Measurements from ENCODE around the gene PTPRK. TPM values are rescaled to one million over a fixed set of nuclear protein-coding genes. Genes with fewer than 3 reads are reported as not detected.

PTPRK gene
- total and polyA plus RNA-seq, 2 of the 8 experiments (the other 6 are each of a cell fraction or from before 2014, with no cell fraction given): 11.4 to 47.3 TPM

DNA sequence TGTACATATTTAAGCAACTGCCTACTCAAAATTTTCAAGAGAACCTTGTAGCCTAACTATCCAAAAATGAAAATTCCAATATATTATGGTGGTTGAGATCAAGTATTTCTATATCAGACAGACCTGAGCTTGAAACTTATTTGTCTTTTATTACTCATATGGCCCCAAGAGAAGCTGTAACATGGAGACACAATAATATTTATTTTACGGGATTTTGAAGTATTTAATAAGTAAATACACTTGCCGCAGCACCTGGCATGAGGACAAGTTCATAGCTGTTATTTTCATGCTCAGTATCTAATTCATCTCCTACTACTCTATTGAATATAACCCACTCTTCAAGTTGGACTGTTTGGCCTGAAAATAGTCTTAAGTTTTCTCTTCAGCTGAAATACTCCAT lies 28.0 kb downstream of the PTPRK start (continued):
- TF ChIP-seq RAD21 (IDR thresholded peaks at IDR 0.05 in 1 of 2, conservative IDR thresholded peaks at IDR 0.05 in 1 of 2; ENCODE audit: low read depth in 2 of 2, low read length in 2 of 2) (no peak), ASH2L (IDR thresholded peaks at IDR 0.05; ENCODE audit: low read length) (no peak), POLR2AphosphoS5 (IDR thresholded peaks at IDR 0.05; ENCODE audit: low read depth, low read length) (no peak), ATF3 (IDR thresholded peaks at IDR 0.05; ENCODE audit: insufficient read depth, low read depth, low read length) (no peak), EGR1 (IDR thresholded peaks at IDR 0.05; ENCODE audit: borderline replicate concordance, low read depth, low read length) (no peak), SP4 (IDR thresholded peaks at IDR 0.05; ENCODE audit: low read length) (no peak), SUZ12 (IDR thresholded peaks at IDR 0.05; ENCODE audit: low read length) (no peak)
- TF ChIP-seq, protein P1, sequence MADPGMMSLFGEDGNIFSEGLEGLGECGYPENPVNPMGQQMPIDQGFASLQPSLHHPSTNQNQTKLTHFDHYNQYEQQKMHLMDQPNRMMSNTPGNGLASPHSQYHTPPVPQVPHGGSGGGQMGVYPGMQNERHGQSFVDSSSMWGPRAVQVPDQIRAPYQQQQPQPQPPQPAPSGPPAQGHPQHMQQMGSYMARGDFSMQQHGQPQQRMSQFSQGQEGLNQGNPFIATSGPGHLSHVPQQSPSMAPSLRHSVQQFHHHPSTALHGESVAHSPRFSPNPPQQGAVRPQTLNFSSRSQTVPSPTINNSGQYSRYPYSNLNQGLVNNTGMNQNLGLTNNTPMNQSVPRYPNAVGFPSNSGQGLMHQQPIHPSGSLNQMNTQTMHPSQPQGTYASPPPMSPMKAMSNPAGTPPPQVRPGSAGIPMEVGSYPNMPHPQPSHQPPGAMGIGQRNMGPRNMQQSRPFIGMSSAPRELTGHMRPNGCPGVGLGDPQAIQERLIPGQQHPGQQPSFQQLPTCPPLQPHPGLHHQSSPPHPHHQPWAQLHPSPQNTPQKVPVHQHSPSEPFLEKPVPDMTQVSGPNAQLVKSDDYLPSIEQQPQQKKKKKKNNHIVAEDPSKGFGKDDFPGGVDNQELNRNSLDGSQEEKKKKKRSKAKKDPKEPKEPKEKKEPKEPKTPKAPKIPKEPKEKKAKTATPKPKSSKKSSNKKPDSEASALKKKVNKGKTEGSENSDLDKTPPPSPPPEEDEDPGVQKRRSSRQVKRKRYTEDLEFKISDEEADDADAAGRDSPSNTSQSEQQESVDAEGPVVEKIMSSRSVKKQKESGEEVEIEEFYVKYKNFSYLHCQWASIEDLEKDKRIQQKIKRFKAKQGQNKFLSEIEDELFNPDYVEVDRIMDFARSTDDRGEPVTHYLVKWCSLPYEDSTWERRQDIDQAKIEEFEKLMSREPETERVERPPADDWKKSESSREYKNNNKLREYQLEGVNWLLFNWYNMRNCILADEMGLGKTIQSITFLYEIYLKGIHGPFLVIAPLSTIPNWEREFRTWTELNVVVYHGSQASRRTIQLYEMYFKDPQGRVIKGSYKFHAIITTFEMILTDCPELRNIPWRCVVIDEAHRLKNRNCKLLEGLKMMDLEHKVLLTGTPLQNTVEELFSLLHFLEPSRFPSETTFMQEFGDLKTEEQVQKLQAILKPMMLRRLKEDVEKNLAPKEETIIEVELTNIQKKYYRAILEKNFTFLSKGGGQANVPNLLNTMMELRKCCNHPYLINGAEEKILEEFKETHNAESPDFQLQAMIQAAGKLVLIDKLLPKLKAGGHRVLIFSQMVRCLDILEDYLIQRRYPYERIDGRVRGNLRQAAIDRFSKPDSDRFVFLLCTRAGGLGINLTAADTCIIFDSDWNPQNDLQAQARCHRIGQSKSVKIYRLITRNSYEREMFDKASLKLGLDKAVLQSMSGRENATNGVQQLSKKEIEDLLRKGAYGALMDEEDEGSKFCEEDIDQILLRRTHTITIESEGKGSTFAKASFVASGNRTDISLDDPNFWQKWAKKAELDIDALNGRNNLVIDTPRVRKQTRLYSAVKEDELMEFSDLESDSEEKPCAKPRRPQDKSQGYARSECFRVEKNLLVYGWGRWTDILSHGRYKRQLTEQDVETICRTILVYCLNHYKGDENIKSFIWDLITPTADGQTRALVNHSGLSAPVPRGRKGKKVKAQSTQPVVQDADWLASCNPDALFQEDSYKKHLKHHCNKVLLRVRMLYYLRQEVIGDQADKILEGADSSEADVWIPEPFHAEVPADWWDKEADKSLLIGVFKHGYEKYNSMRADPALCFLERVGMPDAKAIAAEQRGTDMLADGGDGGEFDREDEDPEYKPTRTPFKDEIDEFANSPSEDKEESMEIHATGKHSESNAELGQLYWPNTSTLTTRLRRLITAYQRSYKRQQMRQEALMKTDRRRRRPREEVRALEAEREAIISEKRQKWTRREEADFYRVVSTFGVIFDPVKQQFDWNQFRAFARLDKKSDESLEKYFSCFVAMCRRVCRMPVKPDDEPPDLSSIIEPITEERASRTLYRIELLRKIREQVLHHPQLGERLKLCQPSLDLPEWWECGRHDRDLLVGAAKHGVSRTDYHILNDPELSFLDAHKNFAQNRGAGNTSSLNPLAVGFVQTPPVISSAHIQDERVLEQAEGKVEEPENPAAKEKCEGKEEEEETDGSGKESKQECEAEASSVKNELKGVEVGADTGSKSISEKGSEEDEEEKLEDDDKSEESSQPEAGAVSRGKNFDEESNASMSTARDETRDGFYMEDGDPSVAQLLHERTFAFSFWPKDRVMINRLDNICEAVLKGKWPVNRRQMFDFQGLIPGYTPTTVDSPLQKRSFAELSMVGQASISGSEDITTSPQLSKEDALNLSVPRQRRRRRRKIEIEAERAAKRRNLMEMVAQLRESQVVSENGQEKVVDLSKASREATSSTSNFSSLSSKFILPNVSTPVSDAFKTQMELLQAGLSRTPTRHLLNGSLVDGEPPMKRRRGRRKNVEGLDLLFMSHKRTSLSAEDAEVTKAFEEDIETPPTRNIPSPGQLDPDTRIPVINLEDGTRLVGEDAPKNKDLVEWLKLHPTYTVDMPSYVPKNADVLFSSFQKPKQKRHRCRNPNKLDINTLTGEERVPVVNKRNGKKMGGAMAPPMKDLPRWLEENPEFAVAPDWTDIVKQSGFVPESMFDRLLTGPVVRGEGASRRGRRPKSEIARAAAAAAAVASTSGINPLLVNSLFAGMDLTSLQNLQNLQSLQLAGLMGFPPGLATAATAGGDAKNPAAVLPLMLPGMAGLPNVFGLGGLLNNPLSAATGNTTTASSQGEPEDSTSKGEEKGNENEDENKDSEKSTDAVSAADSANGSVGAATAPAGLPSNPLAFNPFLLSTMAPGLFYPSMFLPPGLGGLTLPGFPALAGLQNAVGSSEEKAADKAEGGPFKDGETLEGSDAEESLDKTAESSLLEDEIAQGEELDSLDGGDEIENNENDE (IDR thresholded peaks at IDR 0.05; ENCODE audit: insufficient replicate concordance, low read length): no peak
